HepG2 (cell line): ENCODE measurements around the gene CD28. TPM values are rescaled to one million over a fixed set of nuclear protein-coding genes. Genes with fewer than 3 reads are reported as not detected.
A peak's percentile ranks its signal among the peaks of the same experiment; 100 is the strongest.
"Not testable (repeated sequence)": the region's sequence is repeated elsewhere in the genome, so short reads cannot be mapped to it uniquely, and the experiment has no call there.

Source experiments
- ATAC-seq: fragments of 200-7000 bp; cut with Tn5 transposase; 3 replicates; pipeline ENCODE4 v1.9.1; 2020; ENCODE audit warnings: mild to moderate bottlenecking, moderate library complexity
- BruUV-seq: library from RNA; stranded (reverse); fragments of 400-500 nt; replicated peaks from 2 replicates; lab custom pipeline; 2021; lab: Mats Ljungman, UMichigan
- CTCF ChIA-PET: fragments of 300-600 bp; formaldehyde crosslinking; extraction: SDS; loops from one replicate; lab custom pipeline; 2021; ENCODE audit warnings: low total read pairs, inconsistent platforms, low intra/inter-chr PET ratio; lab: Yijun Ruan, JAX
- POLR2A ChIA-PET: fragments of 350-600 bp; sonication (Branson Sonifier 250); formaldehyde crosslinking; loops from one replicate; lab custom pipeline; 2020; ENCODE audit warnings: antibody characterized with exemption, inconsistent platforms; lab: Yijun Ruan, JAX
- DNase-seq: peaks from one replicate; pipeline ENCODE4 v3.0.0-alpha.2; 2015; ENCODE audit warnings: low spot score
- FAIRE-seq: peaks from 3 replicates; lab custom pipeline; 2011; peaks lifted over from hg19 to GRCh38; lab: Jason Lieb, UNC
- H2AFZ ChIP-seq: one replicate; pipeline ENCODE4 v1.6.1; 2011; ENCODE audit warnings: low read length, inconsistent platforms
- H3K27ac ChIP-seq: fragments of 300-600 bp; 3 replicates; pipeline ENCODE4 v1.8.0; 2011; ENCODE audit warnings: mixed run types, mild to moderate bottlenecking, mixed read lengths, low read length, inconsistent platforms; ENCODE audit not compliant: insufficient read depth; ENCODE audit errors: extremely low read length
- H3K27me3 ChIP-seq, 2 experiments: fragments of 200-600 bp in 1 of 2; 2 replicates in 1 of 2; 3 replicates in 1 of 2; pipeline versions ENCODE4 v1.6.0 to v1.8.0; 2011; ENCODE audit warnings: low read length in 2 of 2, mild to moderate bottlenecking in 2 of 2, moderate library complexity in 2 of 2, inconsistent platforms in 1 of 2; ENCODE audit not compliant: insufficient read depth in 2 of 2, control insufficient read depth in 1 of 2
- H3K36me3 ChIP-seq, 2 experiments: fragments of 200-600 bp in 1 of 2; replicated peaks in 1 of 2; 2 replicates in 1 of 2; 3 replicates in 1 of 2; pipeline versions ENCODE4 v1.5.1 to v1.8.0; 2011; ENCODE audit warnings: low read length in 2 of 2, inconsistent platforms in 1 of 2; ENCODE audit not compliant: insufficient read depth in 2 of 2, control insufficient read depth in 1 of 2
- H3K4me1 ChIP-seq: 2 replicates; pipeline ENCODE4 v1.5.1; 2012; ENCODE audit warnings: low read length, inconsistent platforms; ENCODE audit not compliant: insufficient read depth
- H3K4me2 ChIP-seq: 2 replicates; pipeline ENCODE4 v1.6.0; 2011; ENCODE audit warnings: low read depth, low read length, inconsistent platforms
- H3K4me3 ChIP-seq, 3 experiments: fragments of 200-600 bp in 1 of 3; sonication (generic), shearing (Covaris generic) in 1 of 3; replicated peaks in 1 of 3; 2 replicates each; pipeline ENCODE4 v1.5.1; 2011 to 2016; ENCODE audit warnings: low read length in 3 of 3, inconsistent platforms in 2 of 3, low read depth in 2 of 3, mild to moderate bottlenecking in 2 of 3, control low read depth in 1 of 3, mixed read lengths in 1 of 3; ENCODE audit not compliant: insufficient read depth in 1 of 3
- H3K79me2 ChIP-seq: one replicate; pipeline ENCODE4 v1.6.1; 2011; ENCODE audit warnings: low read length, inconsistent platforms; ENCODE audit not compliant: insufficient read depth
- H3K9ac ChIP-seq: 2 replicates; pipeline ENCODE4 v1.6.0; 2011; ENCODE audit warnings: mild to moderate bottlenecking, low read depth, low read length, inconsistent platforms; ENCODE audit not compliant: insufficient read depth
- H3K9me3 ChIP-seq: 2 replicates; pipeline ENCODE4 v1.5.1; 2012; ENCODE audit warnings: mild to moderate bottlenecking, low read length
- H4K20me1 ChIP-seq: 2 replicates; pipeline ENCODE4 v1.6.0; 2011; ENCODE audit warnings: inconsistent platforms, mild to moderate bottlenecking, low read length, moderate library complexity; ENCODE audit not compliant: insufficient read depth
- BCL6 ChIP-seq: IDR thresholded peaks from 2 replicates; pipeline ENCODE4 v1.6.1; 2016; ENCODE audit warnings: missing genetic modification reagents, missing compliant biosample characterization
- FOXA3 ChIP-seq: IDR thresholded peaks from 2 replicates; pipeline ENCODE4 v1.6.1; 2016; ENCODE audit warnings: missing genetic modification reagents, missing compliant biosample characterization
- FOXJ3 ChIP-seq: sonication (generic); formaldehyde crosslinking; IDR thresholded peaks from 2 replicates; pipeline ENCODE4 v1.4.0; 2020; ENCODE audit warnings: missing genetic modification reagents, mild to moderate bottlenecking, borderline replicate concordance
- FOXP1 ChIP-seq, 2 experiments: fragments of 450-650 bp in 1 of 2; IDR thresholded peaks; 2 replicates each; pipeline ENCODE4 v1.6.1; 2017 to 2018; ENCODE audit warnings: antibody characterized with exemption in 1 of 2
- FOXP4 ChIP-seq: sonication (generic); formaldehyde crosslinking; IDR thresholded peaks from 2 replicates; pipeline ENCODE4 v1.4.0; 2020; ENCODE audit warnings: missing genetic modification reagents
- MED1 ChIP-seq: sonication (generic); formaldehyde crosslinking; IDR thresholded peaks from 2 replicates; pipeline ENCODE4 v1.4.0; 2020; ENCODE audit warnings: missing genetic modification reagents
- ONECUT2 ChIP-seq: sonication (generic); formaldehyde crosslinking; IDR thresholded peaks from 2 replicates; pipeline ENCODE4 v1.4.0; 2020; ENCODE audit warnings: missing genetic modification reagents
- TCF7 ChIP-seq: sonication (generic); IDR thresholded peaks from 2 replicates; pipeline ENCODE4 v1.6.1; 2016; ENCODE audit warnings: antibody characterized with exemption, low read depth
- WGBS: methylation state at CpG from one replicate; pipeline ENCODE4 v1.1.6; 2017; ENCODE audit warnings: low lambda C conversion rate; 5-methylcytosine and 5-hydroxymethylcytosine counted together
- in situ Hi-C: cut with HindIII; loops from 2 replicates; pipeline ENCODE4 v1.10.0; 2017; ENCODE audit warnings: low pct_unique_long_range_greater_than_20kb; ENCODE audit not compliant: extremely low pct_ligation_motif_present
- intact Hi-C: fragments of 100-400 bp; cut with micrococcal nuclease; formaldehyde crosslinking; loops from one replicate; pipeline ENCODE4 v1.10.0; 2022; ENCODE audit not compliant: unreplicated experiment
- polyA plus RNA-seq, 8 experiments: library from polyadenylated mRNA; depleted of rRNA in 3 of 8; stranded (reverse) in 7 of 8; unstranded in 1 of 8; fragments of >200 nt; fragmentation: Illumina TruSeq in 4 of 8; extraction: Trizol in 4 of 8; gene quantifications; 2 replicates each; pipeline versions ENCODE4 v1.2.1 to v1.2.3, GENCODE V29; 2011 to 2016; ENCODE audit warnings: low read depth in 4 of 8, missing spikeins in 1 of 8, mixed read lengths in 1 of 8; ENCODE audit not compliant: insufficient read depth in 1 of 8
- total RNA-seq, 5 experiments: library from RNA; depleted of rRNA; stranded (reverse); fragments of >200 nt; fragmentation: Illumina TruSeq; extraction: Trizol; gene quantifications; 2 replicates each; pipeline ENCODE4 v1.2.3, GENCODE V29; 2016; ENCODE audit warnings: low read depth in 1 of 5

Gene CD28
- total and polyA plus RNA-seq, 2 of the 13 experiments (the other 11 are each of a cell fraction or from before 2014, with no cell fraction given): not detected

GRCh38 chr2:203697763-203698162, 8.7 kb upstream of the CD28 start (continued):
- not testable (repeated sequence) for TF ChIP-seq FOXP1 (IDR thresholded peaks at IDR 0.05)
- peak; percentile 44; the same call in 1 of the 2 replicates for TF ChIP-seq FOXP1 (CRISPR knock-in tag; IDR thresholded peaks at IDR 0.05)
- 0 out of 2 replicates have a peak, but pooled peaks have one; percentile 14 for TF ChIP-seq MED1 (CRISPR knock-in tag)
- peak; percentile 42; the same call in 1 of the 2 replicates for TF ChIP-seq FOXP4
- peak; percentile 78 for TF ChIP-seq ONECUT2 (CRISPR knock-in tag)
- peak; percentile 41; the same call in 1 of the 2 replicates for TF ChIP-seq BCL6 (CRISPR knock-in tag)
- peak; percentile 41; the same call in 1 of the 2 replicates for TF ChIP-seq FOXJ3 (CRISPR knock-in tag)

- WGBS: under 1% methylated on average over 5 of the region's 5 CpGs
- not testable (repeated sequence) for ATAC-seq, BruUV-seq
Measured at GRCh38 chr2:203698410-203698809, 8.0 kb upstream of the CD28 start.

More at GRCh38 chr2:203698410-203698809, 8.0 kb upstream of the CD28 start:
- peak overlapping the region; percentile 68 for H3K4me2 ChIP-seq
- H3K9ac ChIP-seq, H3K79me2 ChIP-seq, DNase-seq, FAIRE-seq, in situ Hi-C loops, H3K27ac ChIP-seq, POLR2A ChIA-PET, H3K4me3 ChIP-seq, intact Hi-C loops, H4K20me1 ChIP-seq, CTCF ChIA-PET, H3K9me3 ChIP-seq, H2AFZ ChIP-seq, H3K27me3 ChIP-seq: not testable (repeated sequence)
- H3K4me1 ChIP-seq: peaks cover 53% of the 10 kb centered on the region
- TF ChIP-seq TCF7 (peak; percentile 53), FOXA3 (CRISPR knock-in tag) (peak; percentile 27; the same call in 1 of the 2 replicates)
- TF ChIP-seq, all 625 proteins: peak for 2; not testable (repeated sequence) for 623
- not testable (repeated sequence) for H3K36me3 ChIP-seq
